HG03575 (cell line): ENCODE results near the gene CIC.
"Not testable (repeated sequence)": the region's sequence is repeated elsewhere in the genome, so short reads cannot be mapped to it uniquely, and the experiment has no call there.

ENCODE experiments used
- ATAC-seq: cut with Tn5 transposase; IDR thresholded peaks from one replicate; pipeline ENCODE4 v1.9.1; 2021; ENCODE audit not compliant: unreplicated experiment, insufficient number of reproducible peaks, low FRiP score; ENCODE audit errors: extremely low read depth

Gene CIC

GRCh38 chr19:42339922-42340321, 70.9 kb downstream of the CIC start:
- ATAC-seq = not testable (repeated sequence)

GRCh38 chr19:42343344-42344110, 74.5 kb downstream of the CIC start:
- ATAC-seq = no peak

- no peak for ATAC-seq
Measured at GRCh38 chr19:42344336-42344893, 75.4 kb downstream of the CIC start.
